ENCODE data around the gene SLC25A33. TPM values are rescaled to one million over a fixed set of nuclear protein-coding genes. Genes with fewer than 3 reads are reported as not detected.
"Not testable (repeated sequence)": the region's sequence is repeated elsewhere in the genome, so short reads cannot be mapped to it uniquely, and the experiment has no call there.

The SLC25A33 gene
- total and polyA plus RNA-seq, 8 donors, result 2.2 to 6.0 (median 2.7) TPM

- Histone ChIP-seq H3K9me3 (no peaks in the 10 kb centered on the region), H3K4me3 (no peak overlapping the region), H3K36me3 (peaks cover 0 to 36% of the 10 kb centered on the region in 2 donors), H3K27me3 (no peaks in the 10 kb centered on the region), H3K27ac (no peak overlapping the region), H3K4me1 (peaks cover 0 to 25% of the 10 kb centered on the region in 2 donors)
- no peak for ATAC-seq
- intact Hi-C loops (cut with DNase I), result no loop called here
- TF ChIP-seq, protein P1, sequence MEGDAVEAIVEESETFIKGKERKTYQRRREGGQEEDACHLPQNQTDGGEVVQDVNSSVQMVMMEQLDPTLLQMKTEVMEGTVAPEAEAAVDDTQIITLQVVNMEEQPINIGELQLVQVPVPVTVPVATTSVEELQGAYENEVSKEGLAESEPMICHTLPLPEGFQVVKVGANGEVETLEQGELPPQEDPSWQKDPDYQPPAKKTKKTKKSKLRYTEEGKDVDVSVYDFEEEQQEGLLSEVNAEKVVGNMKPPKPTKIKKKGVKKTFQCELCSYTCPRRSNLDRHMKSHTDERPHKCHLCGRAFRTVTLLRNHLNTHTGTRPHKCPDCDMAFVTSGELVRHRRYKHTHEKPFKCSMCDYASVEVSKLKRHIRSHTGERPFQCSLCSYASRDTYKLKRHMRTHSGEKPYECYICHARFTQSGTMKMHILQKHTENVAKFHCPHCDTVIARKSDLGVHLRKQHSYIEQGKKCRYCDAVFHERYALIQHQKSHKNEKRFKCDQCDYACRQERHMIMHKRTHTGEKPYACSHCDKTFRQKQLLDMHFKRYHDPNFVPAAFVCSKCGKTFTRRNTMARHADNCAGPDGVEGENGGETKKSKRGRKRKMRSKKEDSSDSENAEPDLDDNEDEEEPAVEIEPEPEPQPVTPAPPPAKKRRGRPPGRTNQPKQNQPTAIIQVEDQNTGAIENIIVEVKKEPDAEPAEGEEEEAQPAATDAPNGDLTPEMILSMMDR (IDR thresholded peaks at IDR 0.05), result no peak
- no peak for DNase-seq
Observed at GRCh38 chr1:9555942-9556341, 16.7 kb downstream of the SLC25A33 start.

DNA sequence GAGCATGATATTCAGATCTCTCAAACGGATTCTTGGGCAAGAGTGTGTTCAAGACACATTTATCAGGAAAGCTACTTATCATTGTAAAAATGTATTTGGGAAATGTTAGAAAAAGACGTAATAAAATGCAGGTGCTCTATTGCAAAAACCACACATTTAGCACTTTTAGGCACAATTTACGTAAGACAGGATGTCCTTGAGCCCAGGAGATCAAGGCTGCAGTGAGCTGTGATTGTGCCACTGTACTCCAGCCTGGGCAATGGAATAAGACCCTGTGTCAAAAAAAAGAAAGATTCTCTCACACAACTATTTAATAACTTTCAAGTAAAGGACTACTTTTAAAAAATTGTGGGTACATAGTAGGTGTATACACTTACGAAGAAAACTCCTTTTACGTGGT lies 18.4 kb downstream of the SLC25A33 start:
- peaks cover 0 to 36% of the 10 kb centered on the region in 2 donors for H3K36me3 ChIP-seq
- intact Hi-C loops (cut with DNase I), result no loop called here
- no peak for DNase-seq
- peaks cover 0 to 40% of the 10 kb centered on the region in 2 donors for H3K4me1 ChIP-seq
- H3K27ac ChIP-seq, result no peak overlapping the region
- TF ChIP-seq, protein P1 (IDR thresholded peaks at IDR 0.05), result no peak
- no peaks in the 10 kb centered on the region for H3K9me3 ChIP-seq
- H3K27me3 ChIP-seq, result no peaks in the 10 kb centered on the region
- H3K4me3 ChIP-seq, result no peak overlapping the region
- no peak for ATAC-seq

DNA sequence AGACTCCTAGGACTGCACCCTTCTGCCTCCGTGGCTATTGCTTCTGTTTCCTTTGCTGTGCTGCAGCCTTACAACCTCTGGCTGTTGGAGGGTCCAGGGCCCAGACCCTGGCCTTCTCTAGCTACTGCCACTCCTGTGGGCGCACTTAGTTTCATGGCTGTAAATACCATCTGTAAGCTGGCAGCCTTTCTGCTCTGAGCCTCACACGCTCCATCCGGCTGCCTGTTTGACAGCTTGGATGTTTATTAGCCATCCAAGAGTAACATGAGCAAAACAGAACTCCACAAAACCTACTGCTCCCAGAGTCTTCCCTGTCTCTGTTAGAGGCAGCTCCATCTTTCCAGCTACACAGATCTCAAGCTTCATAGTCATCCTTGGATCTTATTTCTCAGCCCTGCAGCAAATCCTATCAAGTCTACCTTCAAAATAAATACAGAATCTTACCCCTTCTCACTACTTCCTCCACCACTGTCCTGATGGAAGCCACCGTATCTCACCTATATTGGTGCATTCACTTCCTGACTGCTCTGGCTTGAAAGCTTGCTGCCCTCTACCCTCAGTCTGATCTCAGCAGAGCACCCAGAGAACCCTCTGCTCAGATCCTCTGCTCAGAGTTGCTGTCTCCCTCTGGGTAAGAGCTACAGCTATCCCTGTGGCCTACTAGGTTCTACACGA lies 19.1 kb downstream of the SLC25A33 start:
- intact Hi-C loops (cut with DNase I), result no loop called here
- TF ChIP-seq, protein P1 (IDR thresholded peaks at IDR 0.05), result no peak
- H3K36me3 ChIP-seq, result peaks cover 0 to 36% of the 10 kb centered on the region in 2 donors
- DNase-seq (no peak), ATAC-seq (no peak)
- no peak overlapping the region for H3K4me3 ChIP-seq
- no peaks in the 10 kb centered on the region for H3K27me3 ChIP-seq
- peaks cover 0 to 40% of the 10 kb centered on the region in 2 donors for H3K4me1 ChIP-seq
- no peaks in the 10 kb centered on the region for H3K9me3 ChIP-seq
- no peak overlapping the region for H3K27ac ChIP-seq

DNA sequence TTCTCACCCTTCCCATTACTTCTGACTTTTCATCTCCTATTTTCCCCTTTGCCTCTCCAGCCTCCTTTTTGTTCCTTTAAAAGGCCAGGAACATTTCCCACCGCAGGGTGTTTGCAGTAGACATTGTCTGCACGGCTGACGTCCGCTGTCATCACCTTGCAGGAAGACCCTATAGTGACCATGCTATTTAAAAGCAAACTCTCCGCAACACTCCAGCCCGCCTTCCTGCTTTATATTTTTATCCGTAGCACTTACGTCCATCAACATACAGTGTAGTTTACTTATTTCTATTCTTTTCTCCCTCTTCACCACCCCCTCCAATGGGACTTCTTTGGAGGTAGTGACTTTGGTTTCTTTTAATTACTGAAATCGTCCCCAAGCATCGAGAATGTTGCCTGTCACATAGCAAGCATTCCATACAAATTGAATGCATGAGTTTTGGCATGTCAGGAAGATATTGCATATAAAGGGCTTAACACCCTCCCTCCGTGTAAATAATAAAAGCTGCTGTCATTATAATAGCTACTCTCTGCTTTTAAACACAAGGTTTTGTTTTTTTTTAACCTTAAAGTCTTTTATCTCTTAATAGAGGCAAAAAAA lies 19.8 kb downstream of the SLC25A33 start:
- TF ChIP-seq, protein P1 (IDR thresholded peaks at IDR 0.05), result no peak
- intact Hi-C loops (cut with DNase I), result no loop called here
- H3K27ac ChIP-seq, result no peak overlapping the region

GRCh38 chr1:9559673-9560072 lies 20.4 kb downstream of the SLC25A33 start:
- Histone ChIP-seq H3K27me3 (no peaks in the 10 kb centered on the region), H3K36me3 (peaks cover 0 to 24% of the 10 kb centered on the region in 2 donors), H3K4me3 (no peak overlapping the region), H3K4me1 (peaks cover 0 to 40% of the 10 kb centered on the region in 2 donors), H3K9me3 (no peaks in the 10 kb centered on the region), H3K27ac (no peak overlapping the region)
- no peak for DNase-seq
- TF ChIP-seq, protein P1 (IDR thresholded peaks at IDR 0.05), result no peak
- no peak for ATAC-seq
- intact Hi-C loops (cut with DNase I), result no loop called here

More for the DNA sequence above, 19.8 kb downstream of the SLC25A33 start:
- no peaks in the 10 kb centered on the region for H3K9me3 ChIP-seq
- ATAC-seq, result no peak
- H3K4me1 ChIP-seq, result peaks cover 0 to 40% of the 10 kb centered on the region in 2 donors
- H3K27me3 ChIP-seq, result no peaks in the 10 kb centered on the region
- no peak overlapping the region for H3K4me3 ChIP-seq
- peaks cover 0 to 30% of the 10 kb centered on the region in 2 donors for H3K36me3 ChIP-seq
- no peak for DNase-seq

- peaks cover 0 to 21% of the 10 kb centered on the region in 2 donors for H3K36me3 ChIP-seq
- ATAC-seq; H3K9me3 ChIP-seq; H3K4me3 ChIP-seq; intact Hi-C loops (cut with DNase I); H3K27ac ChIP-seq; DNase-seq; H3K27me3 ChIP-seq: not testable (repeated sequence)
- H3K4me1 ChIP-seq, result peaks cover 0 to 40% of the 10 kb centered on the region in 2 donors
Observed at GRCh38 chr1:9560090-9560489, 20.8 kb downstream of the SLC25A33 start.
